Endothelial cell of umbilical vein (primary cell): ENCODE data around the gene GPATCH4.

Experiments
- POLR2A ChIP-seq: IDR thresholded peaks from 2 replicates; pipeline ENCODE4 v1.6.1; 2012; ENCODE audit warnings: low read depth, mild to moderate bottlenecking, control low read depth, low read length
- POLR2AphosphoS5 ChIP-seq: IDR thresholded peaks from 2 replicates; pipeline ENCODE4 v1.6.1; 2012; ENCODE audit warnings: low read depth, mild to moderate bottlenecking, control low read depth, low read length, moderate library complexity; ENCODE audit not compliant: insufficient read depth

- TF ChIP-seq POLR2AphosphoS5: no peak
- no peak for TF ChIP-seq POLR2A
Measured at GRCh38 chr1:156616463-156616862, 15.2 kb upstream of the GPATCH4 start.
